Transverse colon (tissue), 4 donors: ENCODE measurements around the gene ARPIN.

ENCODE experiments used
- POLR2AphosphoS5 ChIP-seq, 3 donors: sonication (generic); formaldehyde crosslinking; IDR thresholded peaks; one replicate each; pipeline ENCODE4 v1.6.1; 2016; ENCODE audit warnings: antibody characterized with exemption in 3 of 3
- TF ChIP-seq, protein P1 (sequence below), 5 experiments: fragments of 200-600 bp in 3 of 5; fragments of 450-650 bp in 2 of 5; sonication (generic) in 3 of 5; IDR thresholded peaks; 1 replicate in 2 of 5; 2 replicates in 3 of 5; pipeline ENCODE4 v1.5.1; 2016 to 2017; ENCODE audit warnings: antibody characterized with exemption in 5 of 5, inconsistent platforms in 3 of 5, mild to moderate bottlenecking in 2 of 5, moderate library complexity in 1 of 5

- TF ChIP-seq, protein P1, sequence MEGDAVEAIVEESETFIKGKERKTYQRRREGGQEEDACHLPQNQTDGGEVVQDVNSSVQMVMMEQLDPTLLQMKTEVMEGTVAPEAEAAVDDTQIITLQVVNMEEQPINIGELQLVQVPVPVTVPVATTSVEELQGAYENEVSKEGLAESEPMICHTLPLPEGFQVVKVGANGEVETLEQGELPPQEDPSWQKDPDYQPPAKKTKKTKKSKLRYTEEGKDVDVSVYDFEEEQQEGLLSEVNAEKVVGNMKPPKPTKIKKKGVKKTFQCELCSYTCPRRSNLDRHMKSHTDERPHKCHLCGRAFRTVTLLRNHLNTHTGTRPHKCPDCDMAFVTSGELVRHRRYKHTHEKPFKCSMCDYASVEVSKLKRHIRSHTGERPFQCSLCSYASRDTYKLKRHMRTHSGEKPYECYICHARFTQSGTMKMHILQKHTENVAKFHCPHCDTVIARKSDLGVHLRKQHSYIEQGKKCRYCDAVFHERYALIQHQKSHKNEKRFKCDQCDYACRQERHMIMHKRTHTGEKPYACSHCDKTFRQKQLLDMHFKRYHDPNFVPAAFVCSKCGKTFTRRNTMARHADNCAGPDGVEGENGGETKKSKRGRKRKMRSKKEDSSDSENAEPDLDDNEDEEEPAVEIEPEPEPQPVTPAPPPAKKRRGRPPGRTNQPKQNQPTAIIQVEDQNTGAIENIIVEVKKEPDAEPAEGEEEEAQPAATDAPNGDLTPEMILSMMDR (IDR thresholded peaks at IDR 0.05) = no peak
- TF ChIP-seq POLR2AphosphoS5 (IDR thresholded peaks at IDR 0.05) = no peak
Measured at GRCh38 chr15:89860431-89860830, 52.3 kb downstream of the ARPIN start.
